HG03520 (cell line): ENCODE measurements around the gene CACNG4.
A peak's percentile ranks its signal among the peaks of the same experiment; 100 is the strongest.

Source experiments
- ATAC-seq: cut with Tn5 transposase; IDR thresholded peaks from one replicate; pipeline ENCODE4 v1.9.1; 2021; ENCODE audit warnings: mild to moderate bottlenecking, moderate library complexity; ENCODE audit not compliant: unreplicated experiment

CACNG4 gene

DNA sequence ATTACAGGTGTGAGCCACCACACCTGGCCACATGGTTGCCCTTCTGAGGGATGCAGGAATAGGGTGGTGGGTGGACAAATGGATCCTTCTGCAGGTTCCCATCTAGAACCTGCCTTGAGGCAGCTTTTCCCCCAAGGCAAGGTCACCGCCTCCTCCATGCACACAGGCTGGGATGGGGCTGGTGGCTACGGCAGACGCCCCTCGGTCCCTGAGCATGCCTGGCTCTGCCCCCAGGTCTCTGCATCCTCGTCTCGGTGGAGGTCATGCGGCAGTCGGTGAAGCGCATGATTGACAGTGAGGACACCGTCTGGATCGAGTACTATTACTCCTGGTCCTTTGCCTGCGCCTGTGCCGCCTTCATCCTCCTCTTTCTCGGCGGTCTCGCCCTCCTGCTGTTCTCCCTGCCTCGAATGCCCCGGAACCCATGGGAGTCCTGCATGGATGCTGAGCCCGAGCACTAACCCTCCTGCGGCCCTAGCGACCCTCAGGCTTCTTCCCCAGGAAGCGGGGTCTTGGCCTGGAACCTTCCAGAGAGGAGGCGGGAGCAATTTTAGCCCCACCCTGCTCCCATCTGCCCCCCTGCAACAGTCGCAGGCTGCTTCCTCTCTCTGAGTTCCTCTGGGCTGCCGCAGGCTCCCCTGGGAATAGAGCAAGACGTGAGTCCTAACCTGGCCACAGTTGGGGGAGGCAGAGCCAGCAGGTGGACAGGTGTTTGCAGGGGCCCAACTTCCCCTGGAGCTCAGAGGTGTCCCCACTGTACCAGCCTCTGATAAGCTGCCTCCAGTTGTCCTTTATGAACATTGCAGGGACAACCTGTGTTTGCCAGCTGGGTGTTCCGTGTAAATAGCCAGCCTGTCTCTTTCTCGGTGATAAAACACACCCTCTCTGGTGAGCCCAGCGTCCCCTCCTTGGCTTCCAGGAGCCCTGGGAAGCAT is 91.6 kb downstream of the CACNG4 start:
- no peak for ATAC-seq

DNA sequence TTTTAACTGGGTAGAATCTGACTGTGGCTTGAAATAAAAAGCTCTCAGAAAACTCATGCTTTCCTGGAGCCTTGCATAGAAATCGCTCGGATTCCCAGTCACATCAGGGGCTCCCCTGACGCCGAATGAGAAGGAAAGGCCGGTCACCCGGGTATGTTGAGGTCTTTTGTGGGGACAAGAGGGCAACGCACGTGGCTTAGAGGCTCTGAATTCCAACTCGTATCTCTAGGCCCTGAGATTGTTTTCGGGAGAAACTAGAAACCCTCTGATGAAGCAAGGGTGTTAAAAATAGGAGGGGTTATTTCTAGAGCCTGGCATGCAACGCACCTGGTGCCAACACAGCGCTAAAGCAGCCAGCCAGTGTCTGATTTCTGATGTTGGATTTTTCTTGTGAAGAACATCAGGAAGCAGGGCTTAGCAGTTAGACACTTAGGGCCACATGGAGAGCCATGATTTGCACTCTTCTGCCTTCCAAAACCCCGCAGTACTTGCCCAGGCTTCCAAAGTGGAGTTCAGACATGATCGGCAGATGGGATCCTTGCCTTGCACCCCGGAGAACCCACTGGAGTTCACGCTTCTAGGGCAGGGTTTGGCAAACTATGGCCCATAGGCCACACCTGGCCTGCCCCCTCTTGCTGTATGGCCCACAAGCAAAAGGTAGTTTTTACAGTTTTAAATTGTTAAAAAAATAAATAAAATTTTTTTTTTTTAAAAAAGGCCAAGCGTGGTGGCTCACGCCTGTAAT is 92.4 kb downstream of the CACNG4 start:
- ATAC-seq: no peak

DNA sequence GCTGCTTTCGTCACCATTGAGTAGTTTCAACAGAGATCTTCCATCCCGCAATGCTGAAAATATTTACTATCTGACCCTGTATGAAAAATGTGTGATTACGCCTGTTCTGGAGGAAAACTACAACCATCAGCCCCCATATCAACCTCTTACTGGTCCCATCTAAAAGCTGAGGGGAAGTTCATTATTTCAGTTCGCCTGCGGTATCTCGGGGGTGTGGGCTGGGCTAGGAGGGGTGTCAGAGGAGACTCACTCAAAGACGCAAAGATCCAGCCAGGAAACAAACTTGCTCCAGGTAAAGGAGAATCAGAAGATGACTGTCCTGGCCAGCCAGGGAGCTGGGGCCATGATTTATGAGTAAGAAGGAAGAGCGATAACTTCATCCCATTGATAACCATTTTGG is 93.5 kb downstream of the CACNG4 start:
- no peak for ATAC-seq

DNA sequence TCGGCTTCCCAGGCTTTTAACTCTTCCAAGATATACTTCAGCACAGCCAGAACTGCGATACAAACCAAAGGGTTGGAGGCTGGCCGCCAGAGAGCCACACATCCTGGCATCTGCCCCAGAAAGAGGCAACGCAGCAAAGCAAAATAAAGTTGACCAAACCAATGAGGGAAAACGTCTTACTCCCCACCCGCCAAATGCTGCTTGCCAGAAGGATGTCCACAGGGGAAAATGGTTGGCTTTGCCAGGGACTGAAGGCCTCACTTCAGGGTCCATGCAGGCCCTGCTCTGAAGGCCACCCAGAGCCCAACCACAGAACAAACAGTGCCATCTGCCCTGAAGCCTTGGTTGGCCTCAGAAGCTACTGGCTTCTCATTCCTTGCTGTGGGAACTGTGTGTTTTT is 94.9 kb downstream of the CACNG4 start:
- no peak for ATAC-seq

DNA sequence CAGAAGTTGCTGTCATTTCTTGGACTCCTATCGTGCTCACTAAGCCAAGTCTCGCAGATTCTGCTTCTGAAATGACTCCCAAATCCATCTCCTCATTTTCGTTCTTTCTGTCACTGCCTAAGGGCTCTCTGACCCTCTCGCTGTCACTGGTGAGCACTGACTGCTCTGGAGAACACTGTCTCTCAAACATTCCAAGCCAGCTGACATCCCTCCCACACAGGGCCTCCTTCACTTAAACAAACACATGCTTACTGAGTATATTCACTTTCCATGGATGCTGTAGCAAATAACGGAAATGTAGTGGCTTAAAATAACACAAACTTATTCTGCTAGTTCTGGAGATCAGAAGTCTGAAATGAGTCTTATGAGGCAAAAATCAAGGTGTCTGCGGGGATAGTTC is 98.6 kb downstream of the CACNG4 start:
- no peak for ATAC-seq

DNA sequence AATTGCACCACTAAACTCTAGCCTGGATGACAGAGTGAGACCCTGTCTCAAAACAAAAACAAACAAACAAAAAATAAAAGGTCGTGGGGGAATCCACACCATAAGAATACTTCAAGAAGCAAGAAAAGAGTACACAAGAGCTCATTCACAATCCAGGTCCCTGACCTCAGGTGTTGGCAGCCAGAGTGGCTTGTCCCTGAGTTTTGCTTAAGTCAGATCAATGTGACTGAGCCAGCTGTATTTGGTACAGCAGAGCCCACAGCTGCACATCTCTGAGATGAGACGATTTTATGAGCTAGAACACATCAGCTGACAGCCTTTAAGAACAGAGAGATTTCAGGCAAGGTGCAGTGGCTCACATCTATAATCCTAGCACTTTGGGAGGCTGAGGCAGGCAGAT is 102.2 kb downstream of the CACNG4 start:
- ATAC-seq: no peak

DNA sequence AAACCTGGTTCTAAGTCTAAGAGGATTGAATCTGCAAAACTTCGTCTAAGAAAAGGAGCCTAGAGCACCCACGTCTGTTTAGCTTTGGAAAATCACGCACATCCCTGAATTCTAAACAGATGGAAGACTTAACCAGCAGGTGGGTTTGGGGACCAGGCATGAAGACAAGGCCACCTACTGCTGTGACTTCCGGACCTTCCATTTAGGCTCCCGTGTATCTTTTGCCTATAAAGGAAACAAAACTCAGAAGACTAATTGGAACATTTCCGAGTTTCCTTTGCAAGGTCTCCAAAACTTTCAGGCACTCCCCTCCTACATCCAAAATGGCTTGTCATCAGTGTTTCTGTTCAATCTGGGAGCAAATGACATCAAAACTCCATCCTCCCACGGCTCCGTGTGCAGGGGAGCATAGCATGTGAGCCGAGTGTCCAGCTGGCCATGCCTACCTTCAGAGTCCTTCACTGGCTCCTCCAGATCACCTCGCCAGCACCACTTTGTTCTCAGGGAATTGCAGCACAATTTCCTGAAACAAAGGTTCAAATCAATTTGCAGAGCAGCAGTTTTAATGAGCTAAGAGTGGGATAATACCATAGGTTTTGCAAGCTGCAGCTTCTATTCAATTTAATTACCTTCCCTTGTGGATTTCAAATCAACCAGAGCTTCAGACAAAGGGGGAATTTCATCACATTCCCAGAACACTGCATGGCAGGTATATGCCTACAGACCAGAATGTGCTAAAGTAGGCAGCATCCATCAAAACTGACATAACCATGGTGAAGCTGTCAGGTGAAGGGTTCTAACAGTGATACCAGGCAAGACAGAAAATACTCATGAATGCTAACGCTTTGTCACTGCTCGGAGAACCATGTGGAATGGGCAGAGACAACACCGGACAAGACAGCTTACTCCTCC is 103.3 kb downstream of the CACNG4 start:
- no peak for ATAC-seq

DNA sequence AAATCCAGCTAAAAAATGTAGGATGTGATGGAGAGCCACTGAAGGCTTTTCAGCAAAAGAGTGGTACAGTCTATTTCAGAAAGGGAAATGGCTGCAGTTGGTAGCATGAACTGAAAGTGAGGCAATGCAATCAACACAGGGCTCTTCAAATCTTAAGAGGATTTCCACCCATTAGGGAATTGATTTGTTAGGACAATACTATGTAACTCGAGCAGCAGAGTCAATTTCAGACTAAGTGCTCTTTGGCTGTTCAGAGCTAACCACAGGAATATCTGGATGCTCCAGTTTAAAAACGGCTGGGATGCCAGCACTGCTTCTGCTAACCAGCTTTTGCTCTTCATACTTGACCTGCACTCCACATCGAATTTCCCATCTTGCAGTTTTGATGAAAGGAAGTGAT is 104.5 kb downstream of the CACNG4 start:
- no peak for ATAC-seq

DNA sequence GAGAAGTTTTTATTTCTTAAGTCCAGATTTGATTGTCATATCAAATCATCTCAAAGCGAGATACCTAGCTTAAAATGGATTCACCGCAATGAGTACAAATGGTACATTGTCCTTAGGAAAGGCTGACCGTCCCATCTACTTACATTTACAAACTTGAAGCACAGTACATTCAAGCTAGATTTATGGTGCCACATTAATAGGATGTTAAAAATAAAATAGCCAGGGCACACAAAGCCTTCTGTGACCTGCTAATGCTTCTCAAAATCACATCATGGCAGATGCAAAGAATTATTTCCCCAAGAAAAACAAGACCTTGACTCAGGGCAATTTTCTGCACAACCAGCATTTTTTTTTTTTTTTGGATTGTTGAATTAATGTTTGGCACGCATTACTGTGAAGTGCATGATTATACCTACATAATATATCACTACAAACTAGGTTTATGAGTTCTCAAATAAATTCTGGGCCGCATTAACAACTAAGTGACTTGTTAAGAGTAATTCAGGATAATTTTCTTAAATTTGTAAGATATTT is 105.2 kb downstream of the CACNG4 start:
- no peak for ATAC-seq

DNA sequence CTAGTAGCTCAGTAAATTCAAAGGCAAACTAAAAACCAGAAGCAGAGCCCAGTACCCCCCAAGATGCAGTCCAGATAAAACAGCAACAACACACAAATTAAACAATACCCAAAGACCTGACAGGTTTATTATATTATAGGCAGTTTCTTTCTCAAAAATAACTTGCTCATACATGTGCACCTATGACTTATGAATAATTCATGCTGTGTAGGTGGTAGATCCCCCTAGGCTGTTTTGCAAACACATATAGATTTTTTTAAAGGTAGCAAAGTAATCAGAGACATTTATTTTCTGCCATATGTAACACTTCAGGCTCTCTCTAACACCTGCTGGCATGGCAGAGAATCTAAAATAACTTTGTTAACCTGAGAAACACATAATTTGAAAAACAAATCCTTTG is 107.1 kb downstream of the CACNG4 start:
- no peak for ATAC-seq

DNA sequence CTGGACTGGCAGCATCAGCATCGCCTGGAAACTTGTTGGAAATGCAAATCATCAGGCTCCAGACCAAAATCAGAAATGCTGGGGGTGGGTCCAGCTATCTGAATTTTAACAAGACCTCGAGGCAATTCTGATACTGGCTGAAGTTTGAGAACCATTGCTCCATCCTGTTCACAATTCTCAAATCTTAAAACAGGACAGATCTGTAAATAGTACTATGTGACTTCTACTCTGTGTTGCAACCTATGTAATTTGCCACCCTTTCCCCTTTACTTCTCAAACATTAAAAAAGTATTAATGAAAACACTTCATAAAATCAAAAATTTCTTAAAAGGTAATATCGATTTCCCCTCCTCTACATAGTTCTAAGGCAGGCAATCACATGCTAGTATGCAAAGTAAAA is 108.4 kb downstream of the CACNG4 start:
- ATAC-seq: no peak

DNA sequence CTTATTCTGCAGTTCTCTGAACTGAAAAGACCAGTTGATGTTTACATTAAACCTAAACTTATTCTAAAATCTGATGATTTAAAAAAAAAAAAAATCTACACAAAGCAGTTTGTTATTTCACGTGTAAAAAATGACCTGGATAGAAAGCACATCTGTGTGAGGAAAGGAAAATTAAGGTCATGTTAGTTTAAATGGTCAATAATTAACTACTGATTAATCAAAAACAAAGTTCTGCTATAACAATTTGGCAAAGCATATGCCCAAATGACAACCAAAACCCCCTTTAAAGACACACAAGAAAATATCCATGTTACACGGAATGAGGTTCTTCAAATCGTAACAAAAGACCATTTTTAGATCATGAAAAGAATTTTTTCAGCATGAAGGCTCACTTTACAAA is 110.3 kb downstream of the CACNG4 start:
- ATAC-seq: no peak

DNA sequence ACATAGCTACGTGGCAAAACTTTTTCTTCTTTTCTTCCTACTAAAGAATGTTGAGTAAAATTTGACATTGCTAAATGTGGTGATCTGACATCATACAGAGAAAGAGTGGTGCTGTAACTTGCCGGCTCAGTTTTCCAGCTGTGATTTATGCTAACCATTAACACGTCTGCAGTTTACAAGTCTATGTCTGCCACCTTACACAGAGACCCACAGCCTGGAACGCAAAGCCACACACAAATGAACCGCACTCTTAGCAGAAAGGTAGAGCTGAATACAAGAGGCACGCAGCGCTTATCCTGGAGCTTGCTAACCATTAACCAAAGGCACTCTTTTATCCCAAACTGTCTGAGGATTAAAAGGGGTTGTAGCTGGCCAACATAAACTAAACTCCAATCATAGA is 111.8 kb downstream of the CACNG4 start:
- ATAC-seq: no peak

DNA sequence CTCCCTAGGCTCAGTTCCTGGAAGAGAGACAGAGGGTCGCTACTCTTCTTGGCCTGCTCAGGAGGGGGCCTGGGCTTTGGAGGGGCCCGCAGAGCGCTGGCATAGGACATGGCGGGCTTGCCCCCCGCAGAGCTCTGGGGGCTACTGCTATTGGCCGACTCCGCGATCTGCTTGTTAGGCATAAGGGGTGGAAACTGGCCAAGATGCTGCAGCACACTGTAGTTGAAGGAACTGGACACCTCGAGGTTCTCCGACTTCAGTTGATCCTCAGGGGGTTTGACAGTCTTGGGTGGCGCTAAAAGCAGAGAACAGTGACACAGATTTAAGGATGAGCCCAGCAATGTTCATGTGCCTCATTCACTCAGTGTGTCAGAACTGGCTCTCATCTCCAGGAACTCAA is 113.8 kb downstream of the CACNG4 start:
- no peak for ATAC-seq

DNA sequence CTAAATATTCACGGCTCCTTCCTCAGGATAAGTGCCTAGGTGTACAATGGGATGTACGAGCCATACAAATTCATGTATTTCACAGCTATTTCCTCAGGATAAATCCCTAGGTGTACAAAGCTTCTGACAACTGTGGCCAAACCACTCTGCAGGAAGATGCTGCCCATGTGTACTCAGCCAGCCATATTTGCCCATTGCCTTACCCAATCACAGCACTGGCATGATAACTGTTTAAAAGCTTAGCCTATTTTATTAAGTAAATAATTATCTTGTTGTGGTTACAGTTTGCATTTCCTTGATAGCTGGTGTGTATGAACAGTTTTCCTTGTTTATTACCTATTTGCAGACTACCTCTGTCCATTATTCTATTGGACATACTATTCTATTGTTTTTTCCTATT is 115.0 kb downstream of the CACNG4 start:
- ATAC-seq: no peak

DNA sequence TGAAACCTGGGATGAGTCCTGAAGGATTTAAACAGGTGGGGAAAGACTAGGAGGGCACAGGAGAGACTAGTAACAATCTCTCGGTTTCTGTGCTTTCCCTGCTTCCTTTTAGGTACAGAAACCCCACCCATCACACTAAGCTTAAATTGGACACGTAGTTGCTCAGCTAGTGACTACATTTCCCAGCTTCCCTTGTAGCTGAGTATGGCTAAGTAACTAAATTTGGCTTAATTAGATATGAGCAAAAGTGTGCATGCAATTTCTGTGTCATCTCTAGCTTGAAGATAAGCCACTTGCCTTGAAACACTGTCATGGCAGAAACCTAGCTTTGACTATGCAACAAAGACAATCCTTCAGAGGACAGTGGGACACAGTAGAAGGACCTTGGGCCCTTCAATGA is 116.3 kb downstream of the CACNG4 start:
- ATAC-seq: no peak

DNA sequence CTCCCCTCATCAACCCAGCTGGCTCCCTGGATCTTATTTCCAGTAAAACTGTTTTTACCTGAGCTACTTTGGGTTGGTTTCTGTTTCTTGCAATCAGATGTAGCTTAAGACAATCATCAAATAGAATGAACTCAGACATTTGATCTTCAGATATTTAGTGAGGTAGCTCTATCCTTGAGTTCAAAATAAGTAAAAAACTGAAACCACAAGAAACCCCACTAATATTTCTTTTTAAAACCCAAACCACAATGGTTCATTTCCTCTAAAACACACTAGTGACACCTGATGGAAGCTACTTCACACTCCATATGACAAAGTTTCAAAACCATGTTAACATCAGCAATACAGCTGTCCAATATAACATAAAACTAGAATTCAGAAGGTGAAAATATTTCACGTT is 117.6 kb downstream of the CACNG4 start:
- peak; percentile 71 for ATAC-seq
